GM19023 (cell line): ENCODE measurements around the gene TRMT2A.
"Not testable (repeated sequence)": the region's sequence is repeated elsewhere in the genome, so short reads cannot be mapped to it uniquely, and the experiment has no call there.

Source experiments
- ATAC-seq: cut with Tn5 transposase; IDR thresholded peaks from one replicate; pipeline ENCODE4 v1.9.1; 2021; ENCODE audit warnings: mild to moderate bottlenecking, moderate library complexity; ENCODE audit not compliant: unreplicated experiment

TRMT2A gene

GRCh38 chr22:20116951-20117632 is at the start of gene TRMT2A:
TSS of gene TRMT2A (minus strand) at chr22:20117226. CDS start at chr22:20116906, 320 bp downstream.
- ATAC-seq: peak; percentile 76

GRCh38 chr22:20166703-20167102 is 49.7 kb upstream of the TRMT2A start:
- no peak for ATAC-seq

- ATAC-seq: no peak
Observed at GRCh38 chr22:20165913-20166312, 48.9 kb upstream of the TRMT2A start.

GRCh38 chr22:20165421-20165820 is 48.4 kb upstream of the TRMT2A start:
- no peak for ATAC-seq

GRCh38 chr22:20164863-20165262 is 47.8 kb upstream of the TRMT2A start:
- ATAC-seq: no peak

- ATAC-seq: no peak
Observed at GRCh38 chr22:20160041-20160440, 43.0 kb upstream of the TRMT2A start.

- ATAC-seq: not testable (repeated sequence)
Observed at GRCh38 chr22:20159531-20159930, 42.5 kb upstream of the TRMT2A start.

- ATAC-seq: no peak
Observed at GRCh38 chr22:20159076-20159475, 42.0 kb upstream of the TRMT2A start.

GRCh38 chr22:20158391-20159036 is 41.5 kb upstream of the TRMT2A start:
- no peak for ATAC-seq

- ATAC-seq: no peak
Observed at GRCh38 chr22:20157430-20158183, 40.6 kb upstream of the TRMT2A start.

GRCh38 chr22:20156611-20157429 is 39.8 kb upstream of the TRMT2A start:
- no peak for ATAC-seq

- no peak for ATAC-seq
Observed at GRCh38 chr22:20156042-20156389, 39.0 kb upstream of the TRMT2A start.

GRCh38 chr22:20155330-20156041 is 38.5 kb upstream of the TRMT2A start:
- no peak for ATAC-seq

- no peak for ATAC-seq
Observed at GRCh38 chr22:20154602-20155187, 37.7 kb upstream of the TRMT2A start.

GRCh38 chr22:20153945-20154344 is 36.9 kb upstream of the TRMT2A start:
- no peak for ATAC-seq

GRCh38 chr22:20152464-20152890 is 35.5 kb upstream of the TRMT2A start:
- ATAC-seq: no peak

GRCh38 chr22:20151276-20151588 is 34.2 kb upstream of the TRMT2A start:
- ATAC-seq: no peak

- ATAC-seq: no peak
Observed at GRCh38 chr22:20150381-20151275, 33.6 kb upstream of the TRMT2A start, which contains the start of gene CCDC188. TSS of gene CCDC188 (minus strand) at chr22:20151055. CDS start at chr22:20150986, 69 bp downstream.
